DMS153 treated with DMSO at 0.1 percent for 48 hours (cell line): ENCODE results near the gene MAML3.
"Not testable (repeated sequence)": the region's sequence is repeated elsewhere in the genome, so short reads cannot be mapped to it uniquely, and the experiment has no call there.

Source experiments
- DNase-seq: peaks from one replicate; lab custom pipeline; 2025; ENCODE audit not compliant: unreplicated experiment; lab: John Stamatoyannopoulos, UW

The MAML3 gene

GRCh38 chr4:139710073-139710472 is 443.9 kb downstream of the MAML3 start:
- no peak for DNase-seq

DNA sequence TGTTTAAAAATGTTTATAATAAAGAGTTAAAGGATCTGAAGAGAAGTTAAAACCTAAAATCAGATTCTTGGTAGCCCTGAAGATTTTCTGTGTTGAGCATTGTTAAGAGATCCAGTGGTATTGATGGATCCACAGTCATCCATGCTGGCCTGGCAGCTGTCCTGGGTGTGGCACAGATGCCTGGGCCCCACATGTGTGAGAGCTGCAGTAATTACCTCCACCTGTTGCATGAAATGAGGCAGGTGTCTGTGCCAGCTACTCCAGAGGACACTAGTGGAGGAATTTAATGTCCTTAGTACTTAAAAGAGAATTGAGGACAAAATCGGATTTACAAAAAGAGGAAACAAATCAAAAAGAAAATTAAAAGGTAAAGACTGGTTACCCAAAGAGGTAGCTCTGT is 444.3 kb downstream of the MAML3 start:
- DNase-seq, result no peak

- no peak for DNase-seq
These were observed 449.0 kb downstream of the MAML3 start for GRCh38 chr4:139704915-139705485.

- no peak for DNase-seq
These were observed 453.4 kb downstream of the MAML3 start for GRCh38 chr4:139700568-139700967.

DNA sequence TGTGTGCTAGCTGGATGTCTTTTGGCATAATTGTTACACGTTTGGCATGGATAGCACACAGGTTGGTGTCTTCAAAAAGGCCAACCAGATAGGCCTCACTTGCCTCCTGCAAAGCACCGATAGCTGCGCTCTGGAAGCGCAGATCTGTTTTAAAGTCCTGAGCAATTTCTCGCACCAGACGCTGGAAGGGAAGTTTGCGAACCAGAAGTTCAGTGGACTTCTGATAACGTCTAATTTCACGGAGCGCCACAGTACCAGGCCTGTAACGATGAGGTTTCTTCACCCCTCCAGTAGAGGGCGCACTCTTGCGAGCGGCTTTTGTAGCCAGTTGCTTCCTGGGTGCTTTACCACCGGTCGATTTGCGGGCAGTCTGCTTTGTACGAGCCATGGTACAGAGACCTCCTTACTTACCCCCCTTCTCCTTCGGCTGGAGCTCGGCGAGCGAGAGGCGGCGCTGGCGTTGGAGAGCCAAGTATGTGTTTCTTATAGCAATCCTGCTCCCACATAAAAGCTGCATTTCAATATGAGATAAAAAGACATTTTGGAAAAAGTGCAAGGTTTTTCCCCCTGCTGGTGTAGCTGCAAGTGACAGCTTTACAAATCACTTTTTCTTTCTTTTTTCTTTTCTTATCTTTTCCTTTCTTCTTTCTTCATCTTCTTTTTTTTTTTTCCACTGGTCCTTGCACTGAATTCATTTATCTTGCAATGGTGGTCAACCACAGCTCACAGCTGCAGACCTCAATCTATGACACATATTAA is 455.6 kb downstream of the MAML3 start:
- not testable (repeated sequence) for DNase-seq

- no peak for DNase-seq
These were observed 457.5 kb downstream of the MAML3 start for GRCh38 chr4:139696491-139696890.

DNA sequence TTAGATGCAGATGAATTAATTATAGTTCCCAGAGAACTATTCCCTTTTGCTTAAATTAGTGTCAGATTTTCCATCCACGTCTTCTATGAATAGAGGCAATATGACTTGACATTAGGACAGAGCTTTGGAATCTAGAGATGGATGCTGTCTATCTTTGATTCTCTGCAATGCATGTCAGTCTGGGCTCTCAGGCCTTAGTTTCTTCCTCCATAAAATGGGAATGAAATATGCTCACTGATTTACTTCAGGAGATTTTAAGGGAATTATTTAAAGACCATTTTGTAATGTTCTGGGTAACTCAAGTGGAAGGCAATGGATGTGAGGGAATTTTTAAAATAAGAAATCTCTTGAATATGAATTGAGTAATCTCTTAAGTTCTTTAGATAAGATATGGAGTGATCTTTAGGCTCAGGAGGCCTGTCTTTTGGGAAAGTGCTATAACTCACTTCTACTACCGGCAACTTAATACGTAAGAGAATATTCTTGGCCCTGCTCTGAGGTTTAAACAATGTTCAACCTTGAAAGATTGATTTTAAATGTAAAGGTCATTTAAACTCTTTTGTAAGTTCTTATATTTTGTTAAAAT is 459.4 kb downstream of the MAML3 start:
- DNase-seq, result no peak

DNA sequence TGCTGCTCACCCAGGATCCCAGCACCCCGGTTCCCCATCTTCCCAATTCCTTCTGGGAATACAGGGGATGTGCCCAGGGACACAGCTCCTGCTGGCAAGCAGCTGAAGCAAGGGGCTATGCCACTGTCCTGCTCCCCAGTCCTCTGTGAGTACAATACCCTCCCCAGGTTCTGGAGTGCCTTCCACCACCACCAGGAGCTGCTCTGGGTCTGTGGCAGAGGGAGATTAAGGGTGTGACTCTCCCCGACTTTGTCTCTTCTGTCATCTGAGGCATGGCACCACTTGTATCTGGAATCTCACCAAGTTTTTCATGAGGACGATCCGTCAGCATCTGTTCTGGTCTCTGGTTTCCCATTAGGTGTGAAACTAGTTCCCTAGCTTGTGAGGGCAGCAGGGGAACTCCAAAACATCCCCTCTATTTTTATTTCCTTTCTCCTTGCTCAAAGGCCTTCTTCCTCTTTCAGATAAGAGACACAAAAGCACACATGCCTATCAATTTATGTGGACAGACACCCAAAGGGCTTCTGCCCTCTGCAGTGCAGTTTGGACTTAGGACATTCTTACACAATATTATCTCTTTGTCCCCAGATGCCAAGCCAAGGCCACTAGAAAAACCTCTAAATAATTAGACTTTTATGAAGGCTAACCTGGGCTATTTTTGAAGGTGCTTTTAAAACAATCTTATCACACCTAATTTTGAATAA is 461.5 kb downstream of the MAML3 start:
- no peak for DNase-seq

DNA sequence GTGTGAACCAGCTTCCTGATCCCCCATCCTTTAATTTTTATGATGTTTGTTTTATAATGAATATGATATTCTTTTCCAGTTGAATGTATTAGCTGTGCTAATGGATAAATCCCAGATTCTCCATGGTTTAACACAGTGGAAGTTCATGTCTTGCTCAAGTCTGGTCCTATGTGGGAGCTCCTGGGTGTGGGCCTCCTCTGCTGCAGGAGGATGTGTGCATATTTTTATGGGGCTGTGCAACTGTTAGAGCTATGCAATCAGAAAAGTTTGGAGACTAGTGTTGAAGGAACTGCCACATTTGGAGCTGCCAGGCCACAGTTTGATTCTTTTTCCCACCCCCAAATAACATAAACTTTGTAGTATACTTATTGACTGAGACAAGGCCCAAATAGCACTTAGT is 463.6 kb downstream of the MAML3 start:
- DNase-seq, result no peak

GRCh38 chr4:139689093-139689722 is 464.8 kb downstream of the MAML3 start:
- DNase-seq, result no peak

DNA sequence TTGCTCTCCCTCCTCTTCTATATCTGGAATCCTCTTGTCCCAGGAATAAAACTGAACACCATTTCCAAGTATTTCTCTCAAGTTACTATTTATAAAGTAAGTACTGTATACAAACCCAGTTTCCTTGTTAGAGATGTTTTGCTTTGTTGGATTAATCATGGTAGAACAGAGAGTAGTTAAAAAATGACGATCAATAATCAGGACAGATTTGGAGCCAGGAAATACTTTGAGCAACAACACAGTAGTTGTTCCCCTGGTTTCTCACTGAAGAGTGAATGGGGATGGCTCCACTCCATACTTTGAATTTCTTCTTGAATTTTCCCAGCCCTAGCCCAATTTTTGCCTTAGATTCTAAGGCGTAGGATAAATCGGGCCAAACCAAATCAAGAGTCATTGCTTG is 467.0 kb downstream of the MAML3 start:
- DNase-seq, result no peak

DNA sequence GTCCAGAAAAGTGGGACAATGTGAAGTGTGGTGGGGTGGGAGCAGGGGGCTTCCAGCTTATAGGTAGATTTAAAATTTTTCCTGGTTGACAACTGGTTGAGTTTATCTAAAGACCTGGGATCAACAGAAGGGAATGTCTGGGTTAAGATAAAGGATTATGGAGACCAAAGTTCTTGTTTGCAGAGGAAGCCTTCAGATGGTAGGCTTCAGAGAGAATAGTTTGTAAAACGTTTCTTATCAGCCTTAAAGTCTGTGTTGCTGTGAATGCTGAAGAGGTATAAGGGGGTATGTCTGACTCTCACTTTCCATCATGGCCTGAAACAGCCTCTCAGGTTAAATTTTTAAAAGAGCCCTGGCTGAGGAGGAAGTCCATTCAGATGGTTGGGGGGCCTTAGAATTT is 467.9 kb downstream of the MAML3 start:
- DNase-seq, result no peak

DNA sequence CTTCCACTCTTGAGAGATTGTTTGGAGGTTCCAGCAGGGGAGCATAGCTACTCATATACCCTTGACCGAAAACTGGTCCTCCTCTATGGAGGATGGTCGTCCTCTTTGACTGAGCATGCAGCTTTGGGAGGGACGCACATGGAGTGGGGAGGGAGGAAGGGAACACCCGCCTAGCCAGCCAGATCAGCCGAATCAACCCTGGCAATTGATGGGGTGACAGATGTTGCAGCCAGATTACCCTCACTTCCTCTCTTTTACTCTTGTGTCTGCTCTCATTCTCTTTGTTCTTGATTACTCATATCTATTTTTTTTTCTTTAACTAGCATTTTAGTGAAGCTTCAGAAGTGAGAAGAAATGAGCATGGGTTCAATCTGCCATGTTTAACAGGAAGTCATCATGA is 468.8 kb downstream of the MAML3 start:
- DNase-seq, result no peak

DNA sequence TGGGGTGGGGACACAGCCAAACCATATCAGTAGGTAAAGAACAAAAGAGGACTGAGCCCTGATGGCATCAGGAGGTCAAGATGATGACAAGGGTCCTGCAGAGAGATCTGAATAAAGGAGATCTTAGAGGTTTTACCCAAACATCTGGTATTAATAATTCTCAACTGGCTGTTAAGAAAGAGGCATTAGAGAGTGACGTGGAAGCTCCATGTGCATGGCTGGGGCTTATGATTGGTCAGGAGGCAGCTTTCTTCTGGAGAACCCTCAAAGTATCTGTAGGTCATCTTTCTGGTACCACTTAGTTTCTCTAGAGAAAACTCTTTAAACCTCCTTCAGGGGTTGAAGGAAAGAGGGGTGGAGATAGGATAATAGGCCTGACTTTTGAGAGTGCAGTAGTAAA is 469.6 kb downstream of the MAML3 start:
- no peak for DNase-seq

DNA sequence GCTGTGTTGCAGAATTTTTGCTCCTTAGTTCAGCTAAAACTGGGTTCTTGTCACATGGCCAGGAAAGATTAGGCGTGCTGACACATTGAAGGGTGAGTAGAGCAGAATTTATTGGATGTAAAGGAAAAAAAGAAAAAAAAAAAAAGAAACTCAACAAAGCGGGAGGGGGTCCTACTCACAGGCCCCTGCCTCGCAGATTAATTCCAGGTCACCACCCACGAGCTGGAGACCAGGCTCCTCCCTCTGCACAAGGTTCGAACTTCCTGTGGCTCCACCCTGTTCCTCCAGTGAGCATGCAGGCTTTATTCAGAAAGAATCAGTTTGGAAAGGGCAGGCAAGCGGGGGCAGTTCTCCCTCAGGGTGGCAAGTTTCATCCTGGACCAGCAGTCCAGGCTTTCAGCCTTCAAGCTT is 471.2 kb downstream of the MAML3 start:
- no peak for DNase-seq

DNA sequence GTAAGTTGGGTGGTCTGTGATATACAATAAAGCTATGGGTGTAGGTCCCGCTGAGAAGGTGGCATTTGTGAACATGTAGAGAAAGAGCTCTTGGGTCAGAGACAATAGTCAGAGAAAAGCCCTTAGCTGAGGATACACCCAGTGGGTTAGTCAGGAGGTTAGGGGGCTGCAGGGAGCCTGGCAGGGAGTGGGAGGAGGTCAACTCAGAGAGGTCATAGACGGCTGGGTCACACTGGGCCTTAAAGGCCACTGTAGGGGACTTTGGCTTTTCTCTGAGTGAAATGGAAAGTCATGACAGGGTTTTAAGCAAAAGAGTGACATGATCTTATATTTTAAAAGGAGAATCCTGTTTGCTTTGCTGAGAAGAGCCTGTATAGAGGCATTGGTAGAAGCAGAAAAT is 471.7 kb downstream of the MAML3 start:
- no peak for DNase-seq

- no peak for DNase-seq
These were observed 476.9 kb downstream of the MAML3 start for GRCh38 chr4:139676913-139677585.

DNA sequence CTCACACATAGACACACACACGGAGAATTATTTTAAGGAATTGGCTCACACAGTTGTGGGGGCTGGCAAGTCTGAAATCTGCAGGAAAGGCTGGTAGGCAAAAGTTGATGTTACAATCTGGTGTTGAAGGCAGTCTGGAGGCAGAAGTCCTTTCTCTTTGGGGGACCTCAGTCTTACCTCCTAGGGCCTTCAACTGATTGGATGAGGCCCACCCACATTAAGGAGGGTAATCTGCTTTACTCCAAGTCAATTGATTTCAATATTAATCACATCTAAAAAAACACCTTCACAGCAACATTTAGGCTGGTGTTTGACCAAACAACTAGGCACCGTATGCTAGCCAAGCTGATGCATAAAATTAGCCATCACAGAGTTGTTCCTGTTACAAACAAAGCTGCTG is 477.6 kb downstream of the MAML3 start:
- DNase-seq, result no peak

DNA sequence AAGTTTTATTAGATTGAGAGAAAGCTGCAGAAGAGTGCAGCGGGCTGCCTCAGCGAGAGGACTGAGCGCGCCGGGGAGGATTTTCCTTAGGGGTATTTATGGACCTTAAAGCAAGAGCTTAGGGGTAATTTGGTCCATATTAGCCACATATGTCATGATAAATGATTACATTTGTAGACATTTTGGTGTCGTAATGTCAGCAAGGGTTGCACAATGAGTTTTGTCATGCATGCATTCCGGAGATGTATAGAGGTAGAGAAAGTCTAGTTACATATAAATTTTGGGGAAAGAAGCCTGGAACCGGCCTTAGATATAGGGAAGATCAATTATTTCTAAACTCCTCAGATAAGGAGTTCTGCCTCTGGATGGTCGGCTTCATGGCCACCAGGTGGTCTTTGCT is 478.3 kb downstream of the MAML3 start:
- DNase-seq, result no peak

GRCh38 chr4:139674875-139675550 is 479.0 kb downstream of the MAML3 start:
- no peak for DNase-seq
